Ecto neural progenitor cell (in vitro differentiated cells): ENCODE results near the gene EP400.
A peak's percentile ranks its signal among the peaks of the same experiment; 100 is the strongest.

ENCODE experiments used
- DNase-seq: peaks from one replicate; pipeline ENCODE4 v3.0.0-alpha.2; 2018; ENCODE audit warnings: low spot score

EP400 gene

DNA sequence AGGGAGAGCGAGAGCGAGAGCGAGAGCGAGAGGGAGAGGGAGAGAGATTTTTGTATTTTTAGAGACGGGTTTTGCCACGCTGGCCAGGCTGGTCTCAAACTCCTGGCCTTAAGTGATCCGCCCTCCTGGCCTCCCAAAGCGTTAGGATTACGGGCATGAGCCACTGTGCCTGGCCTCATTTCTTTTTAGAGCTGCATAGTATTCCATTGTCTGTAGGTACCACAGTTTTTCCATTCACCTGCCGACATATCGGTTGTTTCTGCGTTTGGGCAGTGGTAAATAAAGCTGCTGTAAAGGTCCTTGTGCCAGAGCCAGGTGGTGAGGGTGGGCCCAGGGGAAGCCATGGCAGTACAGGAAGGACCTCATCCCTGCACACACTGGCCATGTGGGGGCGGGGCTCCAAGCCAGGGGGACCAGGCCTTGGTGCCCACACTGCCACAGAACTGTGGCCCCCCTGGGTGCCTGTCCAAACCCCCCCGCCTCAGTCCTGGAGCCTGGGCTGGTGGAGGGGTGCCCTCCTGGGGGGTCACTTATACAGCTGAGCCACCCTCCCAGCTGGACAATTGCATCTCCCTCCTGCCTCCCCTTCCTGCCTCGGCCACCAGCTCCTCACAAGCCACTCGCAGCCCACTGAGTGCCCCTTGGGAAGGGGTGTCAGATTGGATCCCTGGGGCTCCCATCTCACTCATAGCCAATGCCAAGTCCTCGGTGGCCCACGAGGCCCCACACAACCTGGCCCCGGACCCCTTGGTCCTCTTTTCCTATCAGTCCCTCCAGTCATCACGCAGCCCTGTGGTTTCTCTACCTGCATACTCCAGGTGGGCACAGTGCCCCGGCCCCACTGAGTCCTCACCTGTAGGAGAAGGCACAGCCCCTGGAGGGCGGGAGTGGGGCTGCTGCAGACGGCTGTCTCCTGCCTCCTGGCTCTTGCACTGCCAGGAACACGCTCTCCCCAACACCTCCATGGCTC is 22.3 kb upstream of the EP400 start:
- no peak for DNase-seq

- no peak for DNase-seq
These were observed 21.5 kb upstream of the EP400 start for GRCh38 chr12:131928080-131928710.

DNA sequence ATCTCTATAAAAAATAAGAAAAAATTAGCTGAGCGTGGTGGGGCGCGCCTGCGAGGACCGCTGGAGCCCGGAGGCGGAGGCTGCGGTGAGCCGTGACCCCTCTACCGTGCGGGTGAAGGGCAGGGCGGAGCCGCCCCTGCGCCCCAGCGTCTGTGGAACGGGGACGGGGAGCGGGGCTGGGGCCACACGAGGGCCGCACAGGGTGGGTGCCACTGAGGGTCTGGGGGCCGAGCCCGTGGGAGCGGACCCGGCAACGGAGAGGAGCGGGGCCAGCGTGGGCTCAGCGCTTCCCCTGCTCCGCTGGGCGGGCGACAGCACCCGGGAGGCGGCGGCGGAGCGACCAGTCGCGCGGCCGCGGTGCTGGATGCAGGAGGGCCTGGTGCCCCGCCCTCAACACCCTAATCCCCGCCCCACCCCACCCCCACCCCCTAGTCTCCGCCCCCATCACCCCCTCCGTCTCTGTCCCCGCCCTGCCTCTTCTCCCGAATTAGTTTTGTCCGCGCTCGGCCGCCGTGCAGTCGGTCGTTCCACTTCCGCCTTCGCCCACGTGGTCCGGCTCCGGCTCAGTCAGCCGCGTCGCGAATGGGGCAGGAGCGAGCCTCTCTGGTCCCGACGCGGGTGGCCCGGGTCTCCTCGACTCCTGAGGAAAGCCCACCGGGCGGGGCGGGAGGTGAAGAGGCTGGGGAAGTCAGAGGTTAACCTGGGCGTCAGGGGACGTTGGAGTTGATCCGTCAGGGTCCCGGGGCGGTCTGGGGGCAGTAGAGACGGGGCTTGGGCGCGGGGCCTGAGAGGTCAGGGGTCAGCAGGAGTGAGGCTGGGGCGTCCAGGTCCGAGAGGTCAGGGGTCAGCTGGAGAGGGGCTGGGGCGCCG is 20.8 kb upstream of the EP400 start, which contains the start of gene PUS1:
Gene PUS1 (plus strand): TSS at position 566 of the 870 bp plus-strand sequence. CDS start 447 bp downstream, outside the sequence.
- peak; percentile 99 for DNase-seq

- peak; percentile 76 for DNase-seq
These were observed 19.9 kb upstream of the EP400 start for GRCh38 chr12:131929581-131930456.

DNA sequence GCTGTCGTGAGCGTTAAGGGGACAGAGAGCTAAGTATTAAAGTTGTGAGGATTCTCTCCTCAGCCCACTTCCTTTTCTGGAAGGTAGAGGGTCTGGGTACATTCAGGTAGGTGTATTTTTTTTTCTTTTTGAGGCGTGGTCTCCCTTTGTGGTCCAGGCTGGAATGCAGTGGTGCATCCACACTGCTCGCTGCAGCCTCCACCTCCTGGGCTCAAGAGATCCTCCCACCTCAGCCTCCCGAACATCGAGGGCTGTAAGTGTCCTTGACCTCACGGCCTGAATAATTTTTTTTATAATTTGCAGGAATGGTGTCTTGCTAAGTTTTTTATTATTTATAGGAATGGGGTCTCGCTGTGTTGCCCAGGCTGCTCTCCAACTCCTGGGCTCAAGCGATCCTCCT is 19.2 kb upstream of the EP400 start:
- DNase-seq: no peak

DNA sequence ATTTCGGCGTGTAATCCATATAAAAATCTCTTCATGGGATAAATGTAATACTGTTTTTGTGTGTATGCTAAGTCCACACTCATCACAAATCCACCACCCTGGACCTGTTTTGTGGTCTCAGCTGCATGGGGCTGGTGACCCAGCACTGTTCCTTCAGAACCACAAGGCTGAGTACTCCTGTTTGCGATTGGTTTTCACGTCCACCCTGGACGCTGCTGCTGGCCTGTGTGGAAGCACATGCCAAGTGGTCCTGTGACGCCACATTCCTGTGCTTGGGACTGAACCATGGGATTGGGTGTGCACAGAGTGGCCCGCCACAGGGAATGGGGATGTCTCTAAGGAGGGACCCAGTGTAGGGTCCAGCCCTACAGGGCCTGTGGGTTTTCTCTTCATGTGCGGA is 16.4 kb upstream of the EP400 start:
- no peak for DNase-seq

DNA sequence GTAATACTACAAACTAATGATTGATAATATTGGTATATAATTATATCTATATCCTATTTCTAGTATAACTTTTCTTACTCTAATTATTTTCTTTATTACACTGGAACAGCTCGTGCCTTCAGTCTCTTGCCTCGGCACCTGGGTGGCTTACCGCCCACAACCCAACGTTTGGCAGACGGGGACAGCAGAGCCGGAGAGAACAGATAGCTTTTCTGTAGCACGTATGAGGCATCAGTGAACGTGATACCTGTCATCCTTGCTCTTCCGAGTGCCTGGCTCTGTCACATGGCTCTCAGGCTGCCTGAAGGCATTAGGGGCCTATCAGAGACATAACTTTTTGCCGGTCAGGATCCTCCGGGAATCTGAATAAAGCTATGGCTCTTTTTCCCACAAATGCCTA is 15.2 kb upstream of the EP400 start:
- no peak for DNase-seq

- no peak for DNase-seq
These were observed 11.7 kb upstream of the EP400 start for GRCh38 chr12:131938082-131938481.

DNA sequence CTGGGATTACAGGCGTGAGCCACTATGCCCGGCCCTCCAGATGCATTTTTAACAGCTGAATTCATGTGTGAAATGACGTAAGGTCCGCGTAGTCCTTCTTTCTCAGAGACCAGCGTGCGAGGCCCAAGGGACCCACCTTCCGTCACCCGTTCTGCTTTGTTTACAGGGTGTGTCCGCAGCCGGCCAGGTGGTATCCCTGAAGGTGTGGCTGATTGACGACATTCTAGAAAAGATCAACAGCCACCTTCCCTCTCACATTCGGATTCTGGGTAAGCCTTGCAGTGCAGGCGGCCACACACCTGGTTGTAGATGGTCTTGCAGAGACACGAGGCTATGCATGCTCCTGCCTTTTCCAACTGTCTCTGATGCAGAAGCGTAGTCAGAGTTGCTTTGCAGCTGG is 10.7 kb upstream of the EP400 start:
- no peak for DNase-seq

DNA sequence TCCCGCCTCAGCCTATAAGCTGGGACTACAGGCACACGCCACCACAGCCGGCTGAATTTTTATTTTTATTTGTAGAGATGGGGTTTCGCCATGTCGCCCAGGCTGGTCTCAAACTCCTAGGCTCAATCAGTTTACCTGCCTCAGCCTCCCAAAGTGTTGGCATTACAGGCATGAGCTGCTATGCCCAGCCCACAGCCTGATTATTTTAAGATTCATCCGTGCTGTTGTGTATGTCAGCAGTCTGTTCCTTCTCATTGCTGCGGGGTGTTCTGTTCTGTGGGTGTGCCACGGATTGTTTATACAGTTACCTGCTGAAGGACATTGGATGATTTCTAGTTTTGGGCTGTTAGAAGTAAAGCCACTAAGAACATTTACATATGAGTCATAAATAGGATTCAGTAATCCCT is 9.6 kb upstream of the EP400 start:
- no peak for DNase-seq

GRCh38 chr12:131941116-131941986 is 8.4 kb upstream of the EP400 start:
- no peak for DNase-seq

GRCh38 chr12:131941987-131942341 is 7.8 kb upstream of the EP400 start:
- no peak for DNase-seq

- no peak for DNase-seq
These were observed 7.1 kb upstream of the EP400 start for GRCh38 chr12:131942671-131943070.

GRCh38 chr12:131943389-131943788 is 6.4 kb upstream of the EP400 start:
- DNase-seq: no peak

DNA sequence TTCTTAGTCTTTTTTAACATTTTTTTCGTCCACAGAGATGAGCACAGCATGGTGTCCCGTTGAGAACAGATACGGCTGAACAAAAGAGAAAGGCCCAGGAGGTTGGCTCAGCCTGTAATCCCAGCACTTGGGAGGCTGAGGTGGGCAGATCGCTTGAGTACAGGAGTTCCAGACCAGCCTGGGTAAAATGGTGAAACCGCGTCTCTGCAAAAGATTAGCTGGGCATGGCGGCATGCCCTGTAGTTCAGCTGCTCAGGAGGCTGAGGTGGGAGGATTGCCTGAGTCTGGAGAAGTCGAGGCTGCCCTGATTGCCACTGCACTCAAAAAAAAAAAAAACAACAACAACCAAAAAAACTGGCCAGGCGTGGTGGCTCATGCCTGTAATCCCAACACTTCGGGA is 5.9 kb upstream of the EP400 start:
- no peak for DNase-seq

GRCh38 chr12:131944601-131945251 is 5.0 kb upstream of the EP400 start:
- no peak for DNase-seq

DNA sequence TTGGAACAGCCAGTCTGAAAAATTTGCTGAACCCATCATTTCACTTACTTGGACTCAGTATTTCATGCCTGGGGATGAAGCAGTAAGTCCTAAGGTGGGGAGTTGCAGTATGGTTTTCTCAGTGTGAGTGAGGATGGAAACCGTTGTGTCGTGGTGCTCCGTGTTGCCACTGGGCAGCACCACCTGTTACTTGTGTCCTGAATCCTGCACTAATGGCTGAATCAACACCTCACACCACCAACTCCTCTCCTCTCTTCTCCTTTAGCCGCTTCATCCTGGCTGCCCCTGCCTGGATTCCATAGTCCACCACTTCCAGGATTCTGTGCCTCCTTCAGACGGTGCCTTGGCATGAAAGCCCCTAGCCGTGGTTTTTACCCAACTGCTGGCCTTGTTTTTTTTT is 3.0 kb upstream of the EP400 start:
- DNase-seq: no peak

- no peak for DNase-seq
These were observed 2.2 kb upstream of the EP400 start for GRCh38 chr12:131947482-131948027.

DNA sequence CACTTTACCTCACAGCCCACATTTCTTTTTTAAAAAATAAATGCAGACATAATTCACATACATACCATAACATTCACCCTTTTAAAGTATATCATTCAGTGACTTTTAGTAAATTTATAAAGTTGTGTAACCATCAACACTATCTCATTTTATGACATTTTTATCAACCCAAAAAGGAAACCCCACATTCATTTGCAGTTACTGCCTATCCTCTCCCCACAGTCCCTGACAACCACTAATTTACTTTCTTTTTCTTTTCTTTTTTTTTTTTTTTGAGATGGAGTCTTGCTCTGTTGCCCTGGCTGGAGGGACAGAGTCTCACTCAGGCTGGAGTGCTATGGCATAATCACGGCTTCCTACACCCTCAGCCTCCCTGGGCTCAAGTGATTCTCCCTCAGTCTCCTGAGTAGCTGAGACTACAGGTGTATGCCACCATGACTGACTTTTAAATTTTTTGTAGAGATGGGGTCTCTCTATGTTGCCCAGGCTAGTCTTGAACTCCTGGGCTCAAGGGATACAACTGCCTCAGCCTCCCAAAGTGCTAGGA is 1.5 kb upstream of the EP400 start:
- no peak for DNase-seq
